ENCODE results near the gene PKNOX2.

GRCh38 chr11:125253289-125253688, 88.7 kb downstream of the PKNOX2 start:
- no peak for TF ChIP-seq CTCF (IDR thresholded peaks at IDR 0.05)
- TF ChIP-seq POLR2A (IDR thresholded peaks at IDR 0.05): no peak
